ENCODE measurements around the gene PLD3. TPM values are rescaled to one million over a fixed set of nuclear protein-coding genes. Genes with fewer than 3 reads are reported as not detected.

Gene PLD3
- total RNA-seq, 1 donor from 2014 or later = 1,227 TPM

DNA sequence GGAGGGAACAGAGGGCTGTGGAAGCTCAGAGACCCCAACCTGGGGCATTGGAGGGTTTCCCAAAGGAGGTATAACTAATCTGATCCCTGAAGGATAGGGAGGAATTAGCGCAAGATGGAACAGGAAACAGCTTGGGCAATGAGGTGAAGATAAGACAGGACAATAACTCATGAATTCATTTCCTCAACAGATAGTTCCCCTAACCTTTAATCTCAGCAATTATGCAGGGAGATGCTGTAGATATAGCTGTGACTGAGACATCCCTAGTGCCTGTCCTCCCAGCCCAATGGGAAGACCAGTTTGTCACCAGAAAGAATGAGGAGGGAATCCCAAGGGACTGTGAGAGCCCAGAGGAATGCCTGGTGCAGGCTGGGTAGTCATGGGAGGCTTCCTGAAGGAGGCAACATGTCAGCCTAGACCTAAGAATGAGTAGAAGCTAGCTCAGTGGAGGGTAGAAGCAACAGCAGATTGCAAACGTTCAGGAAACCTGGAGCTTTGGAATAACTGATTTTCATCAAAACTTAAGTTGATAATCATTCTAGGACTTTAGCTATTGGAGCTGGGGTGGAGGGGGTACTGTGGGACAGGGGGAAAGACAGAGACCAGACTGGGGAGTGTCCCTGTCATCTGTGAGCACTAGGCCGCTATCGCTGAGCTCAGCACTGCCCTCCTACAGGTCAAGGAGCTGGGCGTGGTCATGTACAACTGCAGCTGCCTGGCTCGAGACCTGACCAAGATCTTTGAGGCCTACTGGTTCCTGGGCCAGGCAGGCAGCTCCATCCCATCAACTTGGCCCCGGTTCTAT is 22.7 kb downstream of the PLD3 start:
- H3K36me3 Mint-ChIP-seq (ENCODE audit: unreplicated experiment) = no peaks in the 10 kb centered on the region
- peaks cover 28% of the 10 kb centered on the region for H3K27me3 Mint-ChIP-seq (ENCODE audit: unreplicated experiment)
- H3K4me1 Mint-ChIP-seq (ENCODE audit: low read depth, unreplicated experiment) = peaks cover 18% of the 10 kb centered on the region
- peaks cover 21% of the 10 kb centered on the region for H3K9me3 Mint-ChIP-seq (ENCODE audit: unreplicated experiment)
- TF ChIP-seq, protein P1, sequence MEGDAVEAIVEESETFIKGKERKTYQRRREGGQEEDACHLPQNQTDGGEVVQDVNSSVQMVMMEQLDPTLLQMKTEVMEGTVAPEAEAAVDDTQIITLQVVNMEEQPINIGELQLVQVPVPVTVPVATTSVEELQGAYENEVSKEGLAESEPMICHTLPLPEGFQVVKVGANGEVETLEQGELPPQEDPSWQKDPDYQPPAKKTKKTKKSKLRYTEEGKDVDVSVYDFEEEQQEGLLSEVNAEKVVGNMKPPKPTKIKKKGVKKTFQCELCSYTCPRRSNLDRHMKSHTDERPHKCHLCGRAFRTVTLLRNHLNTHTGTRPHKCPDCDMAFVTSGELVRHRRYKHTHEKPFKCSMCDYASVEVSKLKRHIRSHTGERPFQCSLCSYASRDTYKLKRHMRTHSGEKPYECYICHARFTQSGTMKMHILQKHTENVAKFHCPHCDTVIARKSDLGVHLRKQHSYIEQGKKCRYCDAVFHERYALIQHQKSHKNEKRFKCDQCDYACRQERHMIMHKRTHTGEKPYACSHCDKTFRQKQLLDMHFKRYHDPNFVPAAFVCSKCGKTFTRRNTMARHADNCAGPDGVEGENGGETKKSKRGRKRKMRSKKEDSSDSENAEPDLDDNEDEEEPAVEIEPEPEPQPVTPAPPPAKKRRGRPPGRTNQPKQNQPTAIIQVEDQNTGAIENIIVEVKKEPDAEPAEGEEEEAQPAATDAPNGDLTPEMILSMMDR (IDR thresholded peaks at IDR 0.05; ENCODE audit: partially characterized antibody, unreplicated experiment) = no peak
- no peak for DNase-seq
- H3K27ac Mint-ChIP-seq (ENCODE audit: unreplicated experiment) = peak overlapping the region; percentile 56
- no peak overlapping the region for H3K4me3 Mint-ChIP-seq (ENCODE audit: unreplicated experiment)

DNA sequence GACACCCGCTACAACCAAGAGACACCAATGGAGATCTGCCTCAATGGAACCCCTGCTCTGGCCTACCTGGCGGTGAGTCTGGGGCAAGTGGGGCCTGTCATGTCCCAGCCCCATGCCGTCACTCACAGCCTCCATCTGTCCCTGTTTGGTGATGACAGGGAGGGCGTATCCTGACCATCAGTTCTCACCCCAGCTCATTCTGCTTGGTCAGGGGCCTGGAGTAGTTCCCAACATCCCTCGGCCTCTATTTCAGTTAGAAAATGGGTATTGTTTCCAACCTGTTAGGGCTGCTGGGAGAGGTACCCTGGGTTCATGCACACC is 23.3 kb downstream of the PLD3 start:
- TF ChIP-seq, protein P1 (IDR thresholded peaks at IDR 0.05; ENCODE audit: partially characterized antibody, unreplicated experiment) = no peak
- Mint-ChIP-seq H3K27me3 (ENCODE audit: unreplicated experiment) (peaks cover 26% of the 10 kb centered on the region), H3K36me3 (ENCODE audit: unreplicated experiment) (no peaks in the 10 kb centered on the region), H3K4me3 (ENCODE audit: unreplicated experiment) (no peak overlapping the region), H3K4me1 (ENCODE audit: low read depth, unreplicated experiment) (peaks cover 16% of the 10 kb centered on the region), H3K27ac (ENCODE audit: unreplicated experiment) (no peak overlapping the region), H3K9me3 (ENCODE audit: unreplicated experiment) (peaks cover 19% of the 10 kb centered on the region)
- no peak for DNase-seq

DNA sequence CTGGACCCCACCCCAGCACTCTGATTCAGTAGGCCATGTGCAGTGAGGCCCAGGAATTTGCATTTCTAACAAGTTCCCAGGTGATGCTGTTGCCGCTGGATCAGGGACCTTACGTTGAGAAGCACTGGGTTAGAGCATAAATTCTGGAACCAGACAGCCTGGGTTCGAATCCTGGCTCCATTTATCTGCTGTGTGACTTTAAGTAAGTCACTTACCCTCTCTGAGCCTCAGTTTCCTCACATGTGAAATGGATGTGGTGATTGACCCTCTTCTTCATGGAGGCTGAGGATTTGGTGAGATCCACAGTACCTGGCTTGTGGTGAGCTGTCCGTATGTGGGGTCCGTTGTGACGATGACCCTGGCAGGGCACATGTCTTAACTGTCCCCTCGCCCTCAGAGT is 25.6 kb downstream of the PLD3 start:
- DNase-seq = no peak
- TF ChIP-seq, protein P1 (IDR thresholded peaks at IDR 0.05; ENCODE audit: partially characterized antibody, unreplicated experiment) = no peak
- peaks cover 7% of the 10 kb centered on the region for H3K9me3 Mint-ChIP-seq (ENCODE audit: unreplicated experiment)
- peaks cover 20% of the 10 kb centered on the region for H3K27me3 Mint-ChIP-seq (ENCODE audit: unreplicated experiment)
- no peaks in the 10 kb centered on the region for H3K36me3 Mint-ChIP-seq (ENCODE audit: unreplicated experiment)
- H3K27ac Mint-ChIP-seq (ENCODE audit: unreplicated experiment) = no peak overlapping the region
- H3K4me1 Mint-ChIP-seq (ENCODE audit: low read depth, unreplicated experiment) = peaks cover 8% of the 10 kb centered on the region
- H3K4me3 Mint-ChIP-seq (ENCODE audit: unreplicated experiment) = no peak overlapping the region

DNA sequence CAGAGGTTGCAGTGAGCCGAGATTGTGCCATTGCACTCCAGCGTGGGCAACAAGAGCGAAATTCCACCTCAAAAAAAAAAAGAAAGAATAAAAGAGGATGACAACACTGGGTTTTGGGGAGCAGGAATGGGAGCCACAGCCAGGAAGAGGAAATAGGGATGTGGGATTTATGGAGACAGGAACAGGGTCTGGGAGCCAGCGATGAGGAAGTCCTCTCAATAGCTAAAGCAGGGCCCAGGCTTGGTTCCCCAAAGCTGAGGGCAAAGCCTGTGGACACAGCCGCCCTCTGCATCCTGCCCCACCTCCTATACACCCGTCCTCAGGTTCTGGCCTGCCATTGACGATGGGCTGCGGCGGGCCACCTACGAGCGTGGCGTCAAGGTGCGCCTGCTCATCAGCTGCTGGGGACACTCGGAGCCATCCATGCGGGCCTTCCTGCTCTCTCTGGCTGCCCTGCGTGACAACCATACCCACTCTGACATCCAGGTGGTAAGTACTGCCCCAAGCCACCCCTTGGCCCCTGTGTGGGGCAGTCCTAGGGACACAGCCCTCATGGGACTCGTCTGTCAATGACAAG is 27.9 kb downstream of the PLD3 start:
- no peak overlapping the region for H3K4me3 Mint-ChIP-seq (ENCODE audit: unreplicated experiment)
- H3K36me3 Mint-ChIP-seq (ENCODE audit: unreplicated experiment) = no peaks in the 10 kb centered on the region
- H3K27ac Mint-ChIP-seq (ENCODE audit: unreplicated experiment) = no peak overlapping the region
- peaks cover 8% of the 10 kb centered on the region for H3K9me3 Mint-ChIP-seq (ENCODE audit: unreplicated experiment)
- no peak for DNase-seq
- TF ChIP-seq, protein P1 (IDR thresholded peaks at IDR 0.05; ENCODE audit: partially characterized antibody, unreplicated experiment) = no peak
- H3K4me1 Mint-ChIP-seq (ENCODE audit: low read depth, unreplicated experiment) = peaks cover 2% of the 10 kb centered on the region
- peaks cover 17% of the 10 kb centered on the region for H3K27me3 Mint-ChIP-seq (ENCODE audit: unreplicated experiment)

DNA sequence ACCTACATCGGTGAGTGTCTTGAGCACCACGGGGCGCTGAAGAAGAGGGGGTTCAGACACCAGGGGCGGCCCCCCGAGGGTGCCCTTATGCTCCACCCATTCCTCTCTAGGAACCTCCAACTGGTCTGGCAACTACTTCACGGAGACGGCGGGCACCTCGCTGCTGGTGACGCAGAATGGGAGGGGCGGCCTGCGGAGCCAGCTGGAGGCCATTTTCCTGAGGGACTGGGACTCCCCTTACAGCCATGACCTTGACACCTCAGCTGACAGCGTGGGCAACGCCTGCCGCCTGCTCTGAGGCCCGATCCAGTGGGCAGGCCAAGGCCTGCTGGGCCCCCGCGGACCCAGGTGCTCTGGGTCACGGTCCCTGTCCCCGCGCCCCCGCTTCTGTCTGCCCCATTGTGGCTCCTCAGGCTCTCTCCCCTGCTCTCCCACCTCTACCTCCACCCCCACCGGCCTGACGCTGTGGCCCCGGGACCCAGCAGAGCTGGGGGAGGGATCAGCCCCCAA is 29.4 kb downstream of the PLD3 start:
- no peak for DNase-seq
- peak overlapping the region; percentile 52 for H3K27ac Mint-ChIP-seq (ENCODE audit: unreplicated experiment)
- H3K27me3 Mint-ChIP-seq (ENCODE audit: unreplicated experiment) = peaks cover 19% of the 10 kb centered on the region
- peaks cover 2% of the 10 kb centered on the region for H3K4me1 Mint-ChIP-seq (ENCODE audit: low read depth, unreplicated experiment)
- H3K36me3 Mint-ChIP-seq (ENCODE audit: unreplicated experiment) = no peaks in the 10 kb centered on the region
- peaks cover 10% of the 10 kb centered on the region for H3K9me3 Mint-ChIP-seq (ENCODE audit: unreplicated experiment)
- H3K4me3 Mint-ChIP-seq (ENCODE audit: unreplicated experiment) = no peak overlapping the region
- TF ChIP-seq, protein P1 (IDR thresholded peaks at IDR 0.05; ENCODE audit: partially characterized antibody, unreplicated experiment) = no peak
